WTC11 (cell line): Measurements from ENCODE around the gene IYD. TPM values are rescaled to one million over a fixed set of nuclear protein-coding genes. Genes with fewer than 3 reads are reported as not detected.

ENCODE experiments used
- ATAC-seq: fragments of 200-7000 bp; cut with Tn5 transposase; 2 replicates; pipeline ENCODE4 v1.10.0; 2021; ENCODE audit warnings: mild to moderate bottlenecking, moderate library complexity
- CTCF ChIA-PET: fragments of 300-600 bp; sonication (Branson Sonifier 250); formaldehyde crosslinking; loops from one replicate; lab custom pipeline; 2021; ENCODE audit warnings: antibody characterized with exemption; lab: Charles Lee
- POLR2A ChIA-PET: fragments of 350-600 bp; sonication (Branson Sonifier 250); formaldehyde crosslinking; loops from one replicate; lab custom pipeline; 2021; ENCODE audit warnings: antibody characterized with exemption; lab: Charles Lee
- DNase-seq: peaks from one replicate; pipeline ENCODE4 v3.0.0; 2021; ENCODE audit warnings: low spot score
- H3K27ac Mint-ChIP-seq: 2 replicates; pipeline ENCODE4 v1.8.0; 2021; ENCODE audit warnings: mixed read lengths
- H3K27me3 Mint-ChIP-seq: 2 replicates; pipeline ENCODE4 v1.8.0; 2021; ENCODE audit warnings: low read depth, mild to moderate bottlenecking, moderate library complexity, mixed read lengths
- H3K36me3 Mint-ChIP-seq: 2 replicates; pipeline ENCODE4 v1.8.0; 2021; ENCODE audit warnings: mixed read lengths
- H3K4me1 Mint-ChIP-seq: 2 replicates; pipeline ENCODE4 v1.8.0; 2022; ENCODE audit warnings: mixed read lengths
- H3K4me3 Mint-ChIP-seq: 2 replicates; pipeline ENCODE4 v1.8.0; 2021; ENCODE audit warnings: mild to moderate bottlenecking, moderate library complexity, mixed read lengths
- H3K9me3 Mint-ChIP-seq: 2 replicates; pipeline ENCODE4 v1.8.0; 2021; ENCODE audit warnings: mixed read lengths
- EMX1 ChIP-seq: fragments of 250-450 bp; sonication (Bioruptor Pico); IDR thresholded peaks from 2 replicates; pipeline ENCODE4 v1.8.0; 2021; ENCODE audit warnings: mild to moderate bottlenecking
- HMGA2 ChIP-seq: fragments of 250-450 bp; sonication (Bioruptor Pico); IDR thresholded peaks from 2 replicates; pipeline ENCODE4 v1.4.0; 2021; ENCODE audit warnings: mild to moderate bottlenecking, moderate library complexity
- JAZF1 ChIP-seq: fragments of 250-450 bp; sonication (Bioruptor Pico); IDR thresholded peaks from 2 replicates; pipeline ENCODE4 v1.9.0; 2021; ENCODE audit warnings: moderate library complexity, mild to moderate bottlenecking, inconsistent platforms
- NR3C1 ChIP-seq: sonication (generic); formaldehyde crosslinking; conservative IDR thresholded peaks from 2 replicates; pipeline ENCODE4 v1.8.1; 2023; ENCODE audit warnings: low read depth, mild to moderate bottlenecking, missing genetic modification reagents
- SMAD3 ChIP-seq: sonication (generic); formaldehyde crosslinking; IDR thresholded peaks from 2 replicates; pipeline ENCODE4 v1.8.0; 2022; ENCODE audit warnings: missing genetic modification reagents, mild to moderate bottlenecking, borderline replicate concordance
- SOX15 ChIP-seq: fragments of 250-450 bp; sonication (Bioruptor Pico); IDR thresholded peaks from 2 replicates; pipeline ENCODE4 v1.9.0; 2021; ENCODE audit warnings: mild to moderate bottlenecking
- TEAD1 ChIP-seq: sonication (generic); formaldehyde crosslinking; IDR thresholded peaks from 2 replicates; pipeline ENCODE4 v1.8.0; 2022; ENCODE audit warnings: mild to moderate bottlenecking, missing genetic modification reagents
- ZNF121 ChIP-seq: sonication (generic); formaldehyde crosslinking; IDR thresholded peaks from 2 replicates; pipeline ENCODE4 v1.8.0; 2023; ENCODE audit warnings: missing genetic modification reagents
- ZNF138 ChIP-seq: sonication (generic); formaldehyde crosslinking; conservative IDR thresholded peaks from 2 replicates; pipeline ENCODE4 v1.8.1; 2022; ENCODE audit warnings: mild to moderate bottlenecking, moderate library complexity, missing genetic modification reagents
- ZNF219 ChIP-seq: sonication (generic); formaldehyde crosslinking; IDR thresholded peaks from 2 replicates; pipeline ENCODE4 v1.8.0; 2023; ENCODE audit warnings: missing genetic modification reagents, mild to moderate bottlenecking, borderline replicate concordance
- ZNF396 ChIP-seq: fragments of 250-450 bp; sonication (Bioruptor Pico); IDR thresholded peaks from 2 replicates; pipeline ENCODE4 v1.8.0; 2021; ENCODE audit warnings: mild to moderate bottlenecking, moderate library complexity, borderline replicate concordance
- total RNA-seq: library from RNA; stranded (reverse); gene quantifications from 3 replicates; pipeline ENCODE4 v1.2.3, GENCODE V29; 2021
- TF ChIP-seq, protein P1 (sequence below): sonication (generic); formaldehyde crosslinking; IDR thresholded peaks from 2 replicates; pipeline ENCODE4 v1.8.0; 2023; ENCODE audit warnings: mild to moderate bottlenecking, missing genetic modification reagents
- TF ChIP-seq, protein P2 (sequence below): sonication (generic); formaldehyde crosslinking; IDR thresholded peaks from 2 replicates; pipeline ENCODE4 v1.8.1; 2022; ENCODE audit warnings: low read depth, missing genetic modification reagents, borderline replicate concordance
- TF ChIP-seq, protein P3 (sequence below): sonication (generic); formaldehyde crosslinking; IDR thresholded peaks from 2 replicates; pipeline ENCODE4 v1.8.1; 2023; ENCODE audit warnings: mild to moderate bottlenecking, missing genetic modification reagents
- TF ChIP-seq, protein P4 (sequence below): fragments of 250-450 bp; sonication (Bioruptor Pico); conservative IDR thresholded peaks from 2 replicates; pipeline ENCODE4 v1.9.0; 2021; ENCODE audit warnings: mild to moderate bottlenecking
- TF ChIP-seq, protein P5 (sequence below): sonication (generic); formaldehyde crosslinking; IDR thresholded peaks from 2 replicates; pipeline ENCODE4 v1.8.1; 2023; ENCODE audit warnings: mild to moderate bottlenecking, missing genetic modification reagents, moderate library complexity
- TF ChIP-seq, protein P6 (sequence below): sonication (generic); formaldehyde crosslinking; conservative IDR thresholded peaks from 2 replicates; pipeline ENCODE4 v1.8.1; 2023; ENCODE audit warnings: mild to moderate bottlenecking, low read depth, missing genetic modification reagents, moderate library complexity
- TF ChIP-seq, protein P7 (sequence below): sonication (generic); formaldehyde crosslinking; IDR thresholded peaks from 2 replicates; pipeline ENCODE4 v1.8.1; 2022; ENCODE audit warnings: mild to moderate bottlenecking, missing genetic modification reagents, moderate library complexity, borderline replicate concordance
- TF ChIP-seq, protein P8 (sequence below): sonication (generic); formaldehyde crosslinking; IDR thresholded peaks from 2 replicates; pipeline ENCODE4 v1.8.1; 2022; ENCODE audit warnings: mild to moderate bottlenecking, moderate library complexity, missing genetic modification reagents

IYD gene
- total RNA-seq, 1 experiment from 2014 or later = not detected

DNA sequence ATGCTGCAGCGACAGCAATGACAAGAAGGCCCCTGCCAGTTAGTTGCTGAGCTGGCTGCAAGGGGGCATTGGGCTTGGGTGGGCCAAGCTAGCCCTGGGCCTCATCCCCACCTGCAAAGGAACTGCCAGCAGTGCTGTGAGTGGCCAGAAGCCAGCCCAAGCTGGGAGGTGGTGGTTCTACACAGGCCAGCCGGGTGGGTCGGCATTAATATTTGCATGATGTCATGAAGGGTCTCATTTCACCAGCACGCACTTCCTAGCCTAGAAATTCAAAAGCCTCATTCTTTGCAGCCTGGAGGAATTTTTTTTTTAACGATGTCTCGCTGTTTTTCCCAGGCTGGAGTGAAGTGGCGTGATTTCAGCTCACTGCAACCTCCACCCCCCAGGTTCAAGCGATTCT is 62.0 kb downstream of the IYD start (continued):
- no peak for TF ChIP-seq EMX1 (CRISPR knock-in tag)

DNA sequence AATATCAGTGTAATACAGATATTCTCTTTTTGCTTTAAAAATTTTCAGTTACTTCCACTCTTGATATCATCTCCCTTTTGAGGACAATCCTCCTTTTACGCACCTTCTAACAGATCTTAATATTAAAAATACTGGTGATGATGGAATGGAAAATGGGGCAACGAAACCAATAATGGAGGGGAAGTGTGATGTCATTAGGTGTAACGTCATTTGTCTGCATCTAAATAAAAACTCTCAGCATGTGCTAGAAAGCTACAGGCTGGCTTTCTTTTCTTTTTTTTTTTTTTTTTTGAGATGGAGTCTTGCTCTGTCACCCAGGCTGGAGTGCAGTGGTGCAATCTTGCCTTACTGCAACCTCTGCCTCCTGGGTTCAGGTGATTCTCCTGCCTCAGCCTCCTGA is 66.5 kb downstream of the IYD start:
- no peak for ATAC-seq
- CTCF ChIA-PET = no interaction called here
- 0 out of 2 replicates have a peak, but pooled peaks cover 7% of the 10 kb centered on the region for H3K9me3 Mint-ChIP-seq
- no peak overlapping the region for H3K27ac Mint-ChIP-seq
- no peaks in the 10 kb centered on the region for H3K4me1 Mint-ChIP-seq
- no peak for DNase-seq
- H3K36me3 Mint-ChIP-seq = no peaks in the 10 kb centered on the region
- no peak overlapping the region for H3K4me3 Mint-ChIP-seq
- H3K27me3 Mint-ChIP-seq = peaks cover 5% of the 10 kb centered on the region; the same call in 1 of the 2 replicates
- POLR2A ChIA-PET = no interaction called here
- TF ChIP-seq JAZF1 (no peak), HMGA2 (no peak), EMX1 (CRISPR knock-in tag) (no peak), ZNF121 (no peak), TEAD1 (CRISPR knock-in tag) (no peak), ZNF396 (CRISPR knock-in tag) (no peak), ZNF219 (CRISPR knock-in tag) (no peak), SMAD3 (no peak), ZNF138 (CRISPR knock-in tag) (no peak)
- TF ChIP-seq, protein P1, sequence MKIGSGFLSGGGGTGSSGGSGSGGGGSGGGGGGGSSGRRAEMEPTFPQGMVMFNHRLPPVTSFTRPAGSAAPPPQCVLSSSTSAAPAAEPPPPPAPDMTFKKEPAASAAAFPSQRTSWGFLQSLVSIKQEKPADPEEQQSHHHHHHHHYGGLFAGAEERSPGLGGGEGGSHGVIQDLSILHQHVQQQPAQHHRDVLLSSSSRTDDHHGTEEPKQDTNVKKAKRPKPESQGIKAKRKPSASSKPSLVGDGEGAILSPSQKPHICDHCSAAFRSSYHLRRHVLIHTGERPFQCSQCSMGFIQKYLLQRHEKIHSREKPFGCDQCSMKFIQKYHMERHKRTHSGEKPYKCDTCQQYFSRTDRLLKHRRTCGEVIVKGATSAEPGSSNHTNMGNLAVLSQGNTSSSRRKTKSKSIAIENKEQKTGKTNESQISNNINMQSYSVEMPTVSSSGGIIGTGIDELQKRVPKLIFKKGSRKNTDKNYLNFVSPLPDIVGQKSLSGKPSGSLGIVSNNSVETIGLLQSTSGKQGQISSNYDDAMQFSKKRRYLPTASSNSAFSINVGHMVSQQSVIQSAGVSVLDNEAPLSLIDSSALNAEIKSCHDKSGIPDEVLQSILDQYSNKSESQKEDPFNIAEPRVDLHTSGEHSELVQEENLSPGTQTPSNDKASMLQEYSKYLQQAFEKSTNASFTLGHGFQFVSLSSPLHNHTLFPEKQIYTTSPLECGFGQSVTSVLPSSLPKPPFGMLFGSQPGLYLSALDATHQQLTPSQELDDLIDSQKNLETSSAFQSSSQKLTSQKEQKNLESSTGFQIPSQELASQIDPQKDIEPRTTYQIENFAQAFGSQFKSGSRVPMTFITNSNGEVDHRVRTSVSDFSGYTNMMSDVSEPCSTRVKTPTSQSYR (CRISPR knock-in tag) = no peak
- TF ChIP-seq, protein P2, sequence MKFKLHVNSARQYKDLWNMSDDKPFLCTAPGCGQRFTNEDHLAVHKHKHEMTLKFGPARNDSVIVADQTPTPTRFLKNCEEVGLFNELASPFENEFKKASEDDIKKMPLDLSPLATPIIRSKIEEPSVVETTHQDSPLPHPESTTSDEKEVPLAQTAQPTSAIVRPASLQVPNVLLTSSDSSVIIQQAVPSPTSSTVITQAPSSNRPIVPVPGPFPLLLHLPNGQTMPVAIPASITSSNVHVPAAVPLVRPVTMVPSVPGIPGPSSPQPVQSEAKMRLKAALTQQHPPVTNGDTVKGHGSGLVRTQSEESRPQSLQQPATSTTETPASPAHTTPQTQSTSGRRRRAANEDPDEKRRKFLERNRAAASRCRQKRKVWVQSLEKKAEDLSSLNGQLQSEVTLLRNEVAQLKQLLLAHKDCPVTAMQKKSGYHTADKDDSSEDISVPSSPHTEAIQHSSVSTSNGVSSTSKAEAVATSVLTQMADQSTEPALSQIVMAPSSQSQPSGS (CRISPR knock-in tag) = no peak
- TF ChIP-seq, protein P3, sequence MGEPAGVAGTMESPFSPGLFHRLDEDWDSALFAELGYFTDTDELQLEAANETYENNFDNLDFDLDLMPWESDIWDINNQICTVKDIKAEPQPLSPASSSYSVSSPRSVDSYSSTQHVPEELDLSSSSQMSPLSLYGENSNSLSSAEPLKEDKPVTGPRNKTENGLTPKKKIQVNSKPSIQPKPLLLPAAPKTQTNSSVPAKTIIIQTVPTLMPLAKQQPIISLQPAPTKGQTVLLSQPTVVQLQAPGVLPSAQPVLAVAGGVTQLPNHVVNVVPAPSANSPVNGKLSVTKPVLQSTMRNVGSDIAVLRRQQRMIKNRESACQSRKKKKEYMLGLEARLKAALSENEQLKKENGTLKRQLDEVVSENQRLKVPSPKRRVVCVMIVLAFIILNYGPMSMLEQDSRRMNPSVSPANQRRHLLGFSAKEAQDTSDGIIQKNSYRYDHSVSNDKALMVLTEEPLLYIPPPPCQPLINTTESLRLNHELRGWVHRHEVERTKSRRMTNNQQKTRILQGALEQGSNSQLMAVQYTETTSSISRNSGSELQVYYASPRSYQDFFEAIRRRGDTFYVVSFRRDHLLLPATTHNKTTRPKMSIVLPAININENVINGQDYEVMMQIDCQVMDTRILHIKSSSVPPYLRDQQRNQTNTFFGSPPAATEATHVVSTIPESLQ = no peak
- TF ChIP-seq, protein P4, sequence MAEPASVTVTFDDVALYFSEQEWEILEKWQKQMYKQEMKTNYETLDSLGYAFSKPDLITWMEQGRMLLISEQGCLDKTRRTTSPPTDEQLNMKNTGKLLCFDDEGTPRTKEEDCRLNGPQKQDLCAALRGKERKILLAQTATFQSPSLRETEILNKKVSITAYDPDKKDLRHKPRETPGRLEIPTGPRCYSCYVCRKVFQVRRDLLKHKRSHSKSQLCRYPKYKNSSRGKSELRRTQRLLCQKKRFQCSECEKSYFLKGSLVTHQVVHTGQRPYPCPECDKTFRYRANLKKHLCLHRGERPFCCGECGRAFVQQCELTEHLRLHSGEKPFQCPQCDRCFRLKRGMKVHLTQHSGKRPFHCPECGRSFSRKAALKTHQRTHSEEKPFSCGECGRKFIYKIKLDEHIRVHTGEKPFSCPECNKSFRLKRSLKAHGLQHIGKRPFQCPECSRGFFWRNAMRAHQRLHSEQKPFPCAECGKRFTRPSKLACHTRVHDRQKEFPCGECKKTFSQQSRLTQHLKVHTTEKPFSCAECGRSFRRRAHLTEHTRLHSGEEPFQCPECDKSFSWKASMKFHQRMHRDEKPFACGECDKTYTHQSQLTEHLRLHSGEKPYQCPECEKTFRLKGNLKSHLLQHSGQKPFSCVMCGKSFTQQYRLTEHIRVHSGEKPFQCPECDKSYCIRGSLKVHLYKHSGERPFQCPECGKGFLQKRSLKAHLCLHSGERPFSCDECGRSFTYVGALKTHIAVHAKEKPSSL (CRISPR knock-in tag) = no peak
- TF ChIP-seq, protein P5, sequence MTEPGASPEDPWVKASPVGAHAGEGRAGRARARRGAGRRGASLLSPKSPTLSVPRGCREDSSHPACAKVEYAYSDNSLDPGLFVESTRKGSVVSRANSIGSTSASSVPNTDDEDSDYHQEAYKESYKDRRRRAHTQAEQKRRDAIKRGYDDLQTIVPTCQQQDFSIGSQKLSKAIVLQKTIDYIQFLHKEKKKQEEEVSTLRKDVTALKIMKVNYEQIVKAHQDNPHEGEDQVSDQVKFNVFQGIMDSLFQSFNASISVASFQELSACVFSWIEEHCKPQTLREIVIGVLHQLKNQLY (CRISPR knock-in tag) = no peak

DNA sequence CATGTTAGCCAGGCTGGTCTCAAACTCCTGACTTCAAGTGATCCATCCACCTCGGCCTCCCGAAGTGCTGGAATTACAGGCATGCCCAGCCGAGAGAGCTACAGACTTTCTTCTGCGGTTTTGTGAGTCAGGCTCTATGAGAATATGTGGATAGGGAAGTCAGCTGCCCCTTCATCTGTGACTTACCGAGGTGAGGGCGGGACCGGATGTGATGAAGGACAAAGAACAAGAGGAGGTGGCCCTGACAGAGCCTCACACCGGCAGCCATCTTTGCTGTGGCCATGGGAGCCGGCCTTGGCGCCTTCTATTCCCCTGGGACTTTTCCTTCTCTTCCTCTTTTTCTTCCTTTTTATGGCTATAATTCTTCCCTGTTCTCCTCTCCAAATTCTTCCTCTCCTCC is 67.0 kb downstream of the IYD start:
- ATAC-seq (no peak), DNase-seq (no peak)
- no peaks in the 10 kb centered on the region for H3K36me3 Mint-ChIP-seq
- H3K27ac Mint-ChIP-seq = no peak overlapping the region
- no peaks in the 10 kb centered on the region for H3K4me1 Mint-ChIP-seq
- H3K4me3 Mint-ChIP-seq = no peak overlapping the region
- CTCF ChIA-PET = no interaction called here
- peaks cover 5% of the 10 kb centered on the region; the same call in 1 of the 2 replicates for H3K27me3 Mint-ChIP-seq
- H3K9me3 Mint-ChIP-seq = 0 out of 2 replicates have a peak, but pooled peaks cover 9% of the 10 kb centered on the region
- POLR2A ChIA-PET = no interaction called here
- TF ChIP-seq, protein P6, sequence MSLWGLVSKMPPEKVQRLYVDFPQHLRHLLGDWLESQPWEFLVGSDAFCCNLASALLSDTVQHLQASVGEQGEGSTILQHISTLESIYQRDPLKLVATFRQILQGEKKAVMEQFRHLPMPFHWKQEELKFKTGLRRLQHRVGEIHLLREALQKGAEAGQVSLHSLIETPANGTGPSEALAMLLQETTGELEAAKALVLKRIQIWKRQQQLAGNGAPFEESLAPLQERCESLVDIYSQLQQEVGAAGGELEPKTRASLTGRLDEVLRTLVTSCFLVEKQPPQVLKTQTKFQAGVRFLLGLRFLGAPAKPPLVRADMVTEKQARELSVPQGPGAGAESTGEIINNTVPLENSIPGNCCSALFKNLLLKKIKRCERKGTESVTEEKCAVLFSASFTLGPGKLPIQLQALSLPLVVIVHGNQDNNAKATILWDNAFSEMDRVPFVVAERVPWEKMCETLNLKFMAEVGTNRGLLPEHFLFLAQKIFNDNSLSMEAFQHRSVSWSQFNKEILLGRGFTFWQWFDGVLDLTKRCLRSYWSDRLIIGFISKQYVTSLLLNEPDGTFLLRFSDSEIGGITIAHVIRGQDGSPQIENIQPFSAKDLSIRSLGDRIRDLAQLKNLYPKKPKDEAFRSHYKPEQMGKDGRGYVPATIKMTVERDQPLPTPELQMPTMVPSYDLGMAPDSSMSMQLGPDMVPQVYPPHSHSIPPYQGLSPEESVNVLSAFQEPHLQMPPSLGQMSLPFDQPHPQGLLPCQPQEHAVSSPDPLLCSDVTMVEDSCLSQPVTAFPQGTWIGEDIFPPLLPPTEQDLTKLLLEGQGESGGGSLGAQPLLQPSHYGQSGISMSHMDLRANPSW = no peak
- TF ChIP-seq NR3C1 = no peak
- TF ChIP-seq, protein P7, sequence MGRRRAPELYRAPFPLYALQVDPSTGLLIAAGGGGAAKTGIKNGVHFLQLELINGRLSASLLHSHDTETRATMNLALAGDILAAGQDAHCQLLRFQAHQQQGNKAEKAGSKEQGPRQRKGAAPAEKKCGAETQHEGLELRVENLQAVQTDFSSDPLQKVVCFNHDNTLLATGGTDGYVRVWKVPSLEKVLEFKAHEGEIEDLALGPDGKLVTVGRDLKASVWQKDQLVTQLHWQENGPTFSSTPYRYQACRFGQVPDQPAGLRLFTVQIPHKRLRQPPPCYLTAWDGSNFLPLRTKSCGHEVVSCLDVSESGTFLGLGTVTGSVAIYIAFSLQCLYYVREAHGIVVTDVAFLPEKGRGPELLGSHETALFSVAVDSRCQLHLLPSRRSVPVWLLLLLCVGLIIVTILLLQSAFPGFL (CRISPR knock-in tag) = no peak
- TF ChIP-seq SOX15 (CRISPR knock-in tag) = no peak
- TF ChIP-seq, protein P8, sequence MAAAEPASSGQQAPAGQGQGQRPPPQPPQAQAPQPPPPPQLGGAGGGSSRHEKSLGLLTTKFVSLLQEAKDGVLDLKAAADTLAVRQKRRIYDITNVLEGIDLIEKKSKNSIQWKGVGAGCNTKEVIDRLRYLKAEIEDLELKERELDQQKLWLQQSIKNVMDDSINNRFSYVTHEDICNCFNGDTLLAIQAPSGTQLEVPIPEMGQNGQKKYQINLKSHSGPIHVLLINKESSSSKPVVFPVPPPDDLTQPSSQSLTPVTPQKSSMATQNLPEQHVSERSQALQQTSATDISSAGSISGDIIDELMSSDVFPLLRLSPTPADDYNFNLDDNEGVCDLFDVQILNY (CRISPR knock-in tag) = no peak
